Measurements from ENCODE around the gene EML4.

- TF ChIP-seq CTCF (optimal IDR thresholded peaks at IDR 0.05 in 1 of 3, IDR thresholded peaks at IDR 0.05 in 1 of 3, conservative IDR thresholded peaks at IDR 0.05 in 1 of 3; ENCODE audit: extremely low read depth in 1 of 3, insufficient read depth in 2 of 3, low read length in 3 of 3) (no peak), EZH2 (IDR thresholded peaks at IDR 0.05; ENCODE audit: low read length) (no peak)
Measured at GRCh38 chr2:42300527-42300926, 131.4 kb downstream of the EML4 start.

All from keratinocyte (primary cell).